NCI-H1417 treated with DMSO at 0.1 percent for 48 hours (cell line): ENCODE measurements around the gene RGS7.

Experiments
- DNase-seq: peaks from one replicate; lab custom pipeline; 2025; lab: John Stamatoyannopoulos, UW

Gene RGS7

DNA sequence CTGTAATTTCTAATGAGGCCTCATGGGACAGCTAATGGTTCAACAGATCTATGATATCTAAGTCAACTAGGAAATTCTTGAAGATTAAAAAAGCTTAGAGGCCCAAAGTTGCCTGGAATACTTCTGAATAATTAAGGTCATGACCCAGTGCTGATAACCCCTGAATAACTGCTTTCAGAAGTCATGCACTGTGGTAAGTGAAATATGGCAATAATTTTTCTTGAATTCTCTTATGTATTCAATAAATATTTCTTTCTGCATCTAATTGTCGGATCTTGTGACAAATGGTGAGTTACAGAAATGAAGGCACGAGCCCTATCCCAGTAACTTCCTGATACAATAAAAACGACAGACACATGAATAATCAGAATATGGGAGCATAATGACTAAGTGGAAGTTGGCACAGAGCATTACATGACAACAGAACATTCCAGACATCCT, 525.8 kb downstream of the RGS7 start:
- DNase-seq: no peak

DNA sequence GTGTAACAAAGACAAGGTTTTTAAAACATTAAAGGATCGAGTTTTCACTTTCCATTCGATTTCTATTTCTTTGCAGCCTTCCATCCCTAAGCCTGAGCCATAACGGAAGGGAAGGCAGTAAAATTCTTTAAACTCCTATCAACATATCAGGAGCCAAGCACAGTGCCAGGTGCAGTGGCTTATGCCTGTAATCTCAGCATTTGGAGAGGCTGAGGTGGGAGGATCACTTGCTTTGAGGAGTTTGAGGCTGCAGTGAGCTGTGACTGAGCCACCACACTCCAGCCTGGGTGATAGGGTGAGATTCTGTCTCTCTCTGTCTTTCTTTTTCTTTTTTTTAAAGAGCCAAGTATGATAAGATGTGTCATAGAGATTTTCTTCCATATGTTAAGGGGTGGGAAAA, 527.5 kb downstream of the RGS7 start:
- DNase-seq: no peak

DNA sequence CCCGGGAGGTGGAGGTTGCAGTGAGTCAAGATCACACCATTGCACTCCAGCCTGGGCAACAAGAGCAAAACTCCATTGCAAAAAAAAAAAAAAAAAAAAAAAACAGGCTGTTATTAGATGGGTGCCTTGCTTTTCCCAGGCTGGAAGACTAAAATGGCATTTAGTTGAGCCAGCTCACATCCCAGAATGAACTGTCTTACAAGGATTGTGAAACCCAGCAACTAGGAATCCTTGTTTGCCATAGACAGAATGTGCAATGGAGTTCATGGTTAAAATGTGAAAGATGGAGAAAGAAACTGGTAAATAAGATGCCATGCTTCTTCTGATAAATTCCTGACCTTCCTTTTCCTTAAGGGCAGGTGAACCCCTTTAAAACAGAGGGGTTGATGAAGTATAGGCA, 529.2 kb downstream of the RGS7 start:
- no peak for DNase-seq

DNA sequence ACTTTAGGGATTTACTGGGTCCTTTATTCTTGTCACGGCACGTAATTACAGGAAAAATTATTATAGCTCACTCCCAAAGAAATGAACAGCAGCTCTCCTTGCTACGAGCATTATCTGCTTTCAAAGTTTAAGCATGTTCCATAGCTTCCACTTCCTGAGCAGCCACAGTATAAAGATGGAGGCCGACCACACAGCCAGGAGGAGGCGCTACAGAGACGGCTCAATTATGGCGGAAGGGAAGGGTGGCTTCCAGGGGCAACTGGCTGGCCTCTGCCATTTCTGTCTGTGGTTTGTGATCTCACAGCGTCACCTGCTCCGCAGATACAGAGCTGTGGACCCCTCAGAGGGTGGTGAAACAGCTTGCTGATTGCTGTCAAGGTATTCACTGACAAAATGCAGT, 532.8 kb downstream of the RGS7 start:
- no peak for DNase-seq

DNA sequence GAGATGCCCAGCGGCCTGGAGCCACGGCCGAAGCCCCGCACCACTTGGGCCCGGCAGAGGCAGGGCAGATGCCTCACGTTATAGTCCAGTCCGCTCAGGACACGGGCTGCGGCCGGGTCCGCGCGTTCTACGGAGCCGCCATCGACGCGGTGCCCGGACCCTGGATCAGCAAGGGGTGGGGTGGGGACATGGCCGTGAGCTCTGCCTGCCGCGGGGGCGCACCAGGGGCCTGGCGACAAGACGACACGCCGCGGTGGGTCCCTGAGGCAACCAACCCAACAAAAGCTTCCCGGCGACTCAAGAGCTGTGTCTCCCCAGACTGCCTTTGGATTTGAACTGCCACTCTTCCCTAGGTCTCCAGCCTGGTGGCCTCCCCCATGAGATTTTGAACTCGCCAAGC, 533.6 kb downstream of the RGS7 start:
- DNase-seq: no peak

DNA sequence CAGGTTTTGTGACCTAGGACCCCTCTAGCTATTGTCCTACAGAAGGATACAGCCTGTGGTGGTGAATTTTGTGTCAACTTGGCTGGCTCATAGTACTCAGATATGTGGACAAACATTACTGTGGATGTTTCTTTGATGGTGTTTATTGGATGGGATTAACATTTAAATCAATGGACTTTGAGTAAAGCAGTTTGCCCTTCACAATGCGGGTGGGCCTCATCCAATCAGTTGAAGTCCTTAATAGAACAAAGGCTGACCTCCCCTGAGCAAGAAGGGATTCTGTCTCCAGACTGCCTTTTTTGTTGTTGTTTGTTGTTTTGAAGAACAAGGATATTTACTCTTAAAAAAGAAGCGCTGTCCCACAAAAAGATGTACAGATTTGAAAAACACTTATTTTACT, 535.1 kb downstream of the RGS7 start:
- no peak for DNase-seq

DNA sequence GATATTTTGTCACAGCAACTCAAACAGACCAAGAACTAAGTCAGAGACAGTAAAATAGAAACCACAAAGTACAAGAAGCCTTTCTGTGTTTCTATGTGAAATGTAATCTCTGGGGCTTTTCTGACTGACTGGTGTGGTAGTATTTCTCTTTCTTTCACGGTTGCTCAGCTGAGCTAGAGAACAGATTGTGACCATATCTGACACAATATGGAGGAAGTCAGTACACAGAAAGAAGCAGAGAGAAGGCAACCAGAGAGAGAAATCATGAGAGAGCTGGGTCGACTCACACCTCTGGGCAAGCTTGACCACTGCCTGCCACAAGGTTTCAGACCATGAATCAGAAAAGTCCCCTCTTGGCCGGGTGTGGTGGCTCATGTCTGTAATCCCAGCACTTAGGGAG, 536.2 kb downstream of the RGS7 start:
- no peak for DNase-seq

DNA sequence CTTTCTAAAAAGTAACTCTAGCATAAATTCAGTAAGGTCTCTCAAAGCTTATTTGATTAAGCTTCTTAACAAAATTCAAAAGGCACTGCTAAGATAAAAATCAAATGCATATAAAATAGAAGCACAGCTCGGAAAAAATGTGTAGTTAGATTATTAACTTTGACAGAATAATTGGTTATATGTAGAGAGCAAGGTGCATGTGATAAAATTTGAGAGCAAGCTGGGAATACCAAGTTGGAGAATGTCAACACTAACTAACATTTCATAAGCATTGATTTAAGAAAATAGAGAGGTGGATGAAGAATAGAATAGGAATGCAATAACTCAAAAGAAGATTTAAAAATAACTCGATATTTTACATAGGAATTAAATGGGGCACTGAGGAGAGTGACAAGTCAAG, 540.5 kb downstream of the RGS7 start:
- no peak for DNase-seq

DNA sequence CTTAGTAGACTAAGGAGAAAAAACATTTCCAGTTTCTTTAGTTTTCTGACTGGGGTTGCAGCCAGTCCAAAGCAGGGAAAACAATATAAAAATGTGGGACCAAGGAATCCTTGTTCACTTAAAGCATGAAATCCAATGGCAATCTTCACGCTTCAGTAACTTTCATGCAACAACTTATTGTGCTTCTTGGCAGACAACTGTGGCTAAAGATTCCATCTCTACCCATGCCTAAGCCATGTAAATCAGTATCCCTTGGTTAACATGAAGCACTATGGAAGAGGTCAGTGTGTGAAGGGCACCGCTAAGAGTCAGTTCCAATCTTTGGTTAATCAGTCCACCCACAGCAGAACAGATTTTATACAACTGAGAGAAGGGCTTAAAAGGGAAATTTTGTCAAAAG, 543.3 kb downstream of the RGS7 start:
- DNase-seq: no peak

DNA sequence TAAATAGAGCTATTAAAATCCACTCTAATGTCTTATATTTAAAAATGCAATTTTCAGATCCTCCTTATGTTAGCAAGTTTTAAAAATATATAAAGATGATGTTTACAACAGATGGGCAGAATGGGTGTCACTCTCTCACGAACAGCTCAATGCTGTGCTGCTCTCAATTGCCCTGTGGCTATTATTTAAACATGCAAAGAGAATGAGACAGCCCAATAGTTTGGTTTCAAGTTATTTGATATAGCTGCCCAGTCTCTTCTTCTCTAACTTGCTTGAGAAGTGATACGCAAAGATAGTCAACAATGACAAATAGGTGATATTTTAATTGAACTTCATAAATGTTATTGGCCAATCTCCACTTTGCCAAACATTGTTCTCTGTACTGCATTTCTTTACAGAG, 545.7 kb downstream of the RGS7 start:
- DNase-seq: no peak

DNA sequence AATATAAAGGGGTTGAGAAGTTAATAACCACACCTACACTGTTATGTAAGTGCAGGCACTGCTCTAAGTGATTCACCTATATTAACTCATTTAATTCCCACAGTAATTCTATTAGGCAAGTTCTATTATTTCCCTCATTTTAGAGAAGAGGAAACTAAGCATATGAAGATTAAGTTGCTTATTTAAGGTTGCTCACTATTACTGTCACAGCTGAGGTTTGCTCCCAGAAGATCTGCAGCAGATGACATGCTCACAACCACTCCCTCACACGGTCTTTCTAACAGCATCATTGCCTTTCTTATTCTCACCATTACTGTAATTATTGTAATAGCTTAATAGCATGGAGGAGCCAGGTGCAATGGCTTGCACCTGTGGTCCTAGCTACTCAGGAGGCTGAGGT, 548.6 kb downstream of the RGS7 start:
- no peak for DNase-seq

DNA sequence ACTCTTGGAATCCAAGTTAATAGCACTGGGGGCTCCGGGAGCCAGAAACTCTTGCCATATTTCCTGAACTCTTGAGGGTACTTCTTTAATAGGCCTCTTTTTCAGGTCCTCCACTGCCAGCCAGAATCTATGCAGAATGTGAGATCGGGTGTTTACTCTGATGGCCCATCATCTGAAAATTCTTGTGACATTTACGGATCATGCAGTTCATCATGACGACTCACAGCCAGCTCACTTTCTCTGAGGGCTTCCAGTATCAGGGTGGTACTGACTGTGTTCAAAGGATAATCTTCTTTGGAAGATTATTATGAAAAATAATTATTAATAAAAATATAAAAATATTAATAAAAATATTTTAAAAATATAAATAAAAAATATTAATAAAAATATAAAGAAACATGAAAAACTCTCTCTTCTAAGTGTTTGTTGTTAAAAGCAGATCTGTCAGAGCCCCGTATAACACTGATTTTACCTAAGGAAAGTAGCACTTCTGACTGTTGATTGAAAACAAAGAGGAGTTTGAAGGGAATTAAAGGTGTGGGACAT, 550.7 kb downstream of the RGS7 start:
- no peak for DNase-seq

DNA sequence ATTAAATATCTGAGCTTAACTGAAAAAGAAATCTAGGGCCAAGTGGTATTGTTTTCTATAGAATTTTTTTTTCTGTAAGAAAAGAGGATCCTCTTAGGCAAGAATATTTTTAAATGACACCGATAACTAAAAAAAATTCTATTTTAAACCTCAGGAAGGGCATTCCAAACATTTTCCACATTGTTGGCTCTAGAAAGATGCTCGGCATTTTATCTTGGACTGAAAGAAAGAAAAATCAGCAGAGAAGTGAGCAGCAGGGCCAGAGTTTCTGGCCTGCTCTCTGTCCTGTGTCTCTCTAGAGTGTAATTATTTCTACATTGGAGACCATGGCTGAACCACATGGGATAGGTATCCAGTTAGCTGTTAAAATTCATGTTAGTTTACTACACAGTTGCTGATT, 552.5 kb downstream of the RGS7 start:
- no peak for DNase-seq

DNA sequence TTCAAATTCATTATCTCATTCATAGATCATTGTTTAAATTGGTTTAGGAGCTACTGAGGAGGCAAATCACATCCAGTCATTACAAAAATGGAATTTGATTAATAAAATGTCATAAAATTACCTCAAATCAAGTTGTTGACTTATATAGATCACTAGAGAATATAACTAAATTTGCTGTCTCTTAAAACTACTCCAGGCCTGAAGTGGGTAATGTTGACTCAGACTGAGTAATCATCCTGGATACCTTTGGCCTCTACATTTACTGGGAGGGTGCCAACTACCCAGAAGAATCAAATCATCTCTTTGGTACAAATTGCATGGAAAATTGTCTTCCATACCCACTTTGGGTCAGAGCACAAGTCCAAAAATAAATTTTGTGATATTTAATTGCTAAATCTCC, 553.9 kb downstream of the RGS7 start:
- no peak for DNase-seq

DNA sequence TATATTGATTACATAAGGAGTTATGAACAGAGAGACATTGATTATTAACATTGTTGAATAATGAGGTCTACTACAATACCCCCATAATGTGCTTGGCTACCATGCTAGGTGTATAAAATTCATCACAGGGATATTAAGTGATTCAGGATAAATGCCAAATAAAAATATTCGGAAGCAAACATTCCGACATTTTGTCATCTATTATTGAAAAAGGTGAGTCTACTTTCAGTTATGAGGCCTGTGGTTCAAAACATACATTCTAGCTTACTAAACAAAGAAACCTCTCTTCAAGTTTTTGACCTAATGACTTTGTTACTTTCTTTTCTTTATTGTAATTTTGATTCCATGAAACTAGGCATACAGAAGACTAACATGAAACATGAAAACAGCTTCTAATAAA, 554.7 kb downstream of the RGS7 start:
- DNase-seq: no peak

DNA sequence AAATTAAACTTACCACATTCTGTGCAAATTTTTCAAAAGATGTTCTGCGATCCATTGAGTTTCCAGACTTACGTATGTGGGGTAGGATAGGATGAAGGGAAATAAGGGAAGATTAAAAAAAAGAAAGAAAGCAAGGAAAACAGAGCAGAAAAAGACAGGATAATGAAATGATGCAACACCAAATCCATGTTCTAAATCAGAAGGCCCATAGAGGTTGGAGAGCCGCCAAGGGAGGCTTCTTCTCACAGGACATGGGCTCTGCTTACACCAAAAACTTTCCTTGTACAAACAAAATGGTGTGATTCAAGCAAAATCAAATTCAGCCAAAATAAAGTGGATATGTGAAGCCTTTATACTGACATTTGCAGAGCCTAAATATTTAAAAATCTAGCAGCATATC, 555.6 kb downstream of the RGS7 start:
- no peak for DNase-seq

DNA sequence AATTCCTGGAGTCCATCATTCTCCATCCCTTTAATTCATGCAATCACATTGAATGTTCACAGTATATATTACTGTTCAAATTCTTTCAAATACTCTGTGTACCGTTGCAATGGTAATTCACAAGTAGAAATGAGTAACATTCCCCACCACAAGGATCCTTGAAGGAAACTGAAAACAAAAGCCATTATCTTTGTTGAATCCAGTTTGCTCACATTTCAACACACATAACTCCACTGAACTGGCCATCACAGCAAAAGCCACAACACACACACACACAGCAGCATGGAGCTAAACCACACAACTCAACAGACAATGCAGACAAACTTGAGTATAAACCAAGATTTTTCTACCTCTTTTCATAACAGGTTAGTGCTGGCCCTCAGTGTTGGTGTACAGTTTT, 556.7 kb downstream of the RGS7 start:
- DNase-seq: no peak

DNA sequence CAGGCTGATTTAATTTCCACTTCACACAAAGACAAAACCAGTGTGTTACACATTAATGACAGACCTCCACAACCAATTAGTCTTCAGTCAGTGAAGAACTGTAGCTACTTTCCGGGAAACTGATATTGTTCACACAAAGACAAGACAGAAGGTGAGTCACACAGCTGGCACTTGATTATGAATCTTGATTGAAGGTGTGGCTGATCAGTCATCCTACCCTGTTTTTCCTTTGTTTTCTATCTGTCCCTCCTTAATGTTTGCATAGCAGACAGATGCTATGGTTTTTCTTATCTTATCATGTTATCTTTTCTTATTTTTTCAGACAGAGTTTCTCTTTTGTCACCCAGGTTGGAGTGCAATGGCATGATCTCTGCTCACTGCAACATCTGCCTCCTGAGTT, 560.0 kb downstream of the RGS7 start:
- DNase-seq: no peak

DNA sequence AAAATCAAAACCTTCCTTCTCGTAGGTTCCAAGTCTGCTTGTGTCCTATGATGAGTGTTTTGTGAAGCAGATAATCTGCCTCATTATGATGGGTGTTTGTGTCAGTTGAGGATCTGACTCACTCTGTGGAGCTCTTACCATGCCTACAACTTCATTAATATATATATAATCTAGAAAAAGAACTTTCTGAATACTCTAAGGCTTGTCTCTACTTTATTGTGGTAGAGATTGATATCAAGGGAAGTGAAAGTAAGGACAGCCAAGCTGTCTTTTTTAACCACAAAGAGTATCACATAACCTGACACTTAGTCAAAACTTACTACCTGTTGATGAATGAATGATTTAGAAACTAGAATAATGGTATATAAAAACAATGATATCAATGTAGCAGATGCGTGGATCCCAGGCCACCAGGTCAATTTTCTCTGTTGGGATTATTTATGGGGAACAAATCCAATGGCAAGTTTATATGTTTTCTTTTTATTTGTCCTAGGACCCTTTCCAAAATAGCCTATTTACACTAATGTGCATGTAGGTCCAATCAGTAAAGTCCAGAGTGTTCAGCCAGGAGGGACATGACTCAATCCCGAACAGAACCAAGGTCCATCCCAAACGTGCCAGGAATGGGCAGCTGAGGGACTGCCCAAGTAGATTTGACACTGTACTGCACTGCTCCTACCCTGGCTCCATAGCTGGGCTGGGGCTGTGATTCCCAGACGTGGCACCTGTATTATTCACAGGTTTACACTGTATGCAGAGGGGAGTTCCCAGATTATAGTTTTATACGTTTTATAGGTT, 562.8 kb downstream of the RGS7 start:
- DNase-seq: no peak

DNA sequence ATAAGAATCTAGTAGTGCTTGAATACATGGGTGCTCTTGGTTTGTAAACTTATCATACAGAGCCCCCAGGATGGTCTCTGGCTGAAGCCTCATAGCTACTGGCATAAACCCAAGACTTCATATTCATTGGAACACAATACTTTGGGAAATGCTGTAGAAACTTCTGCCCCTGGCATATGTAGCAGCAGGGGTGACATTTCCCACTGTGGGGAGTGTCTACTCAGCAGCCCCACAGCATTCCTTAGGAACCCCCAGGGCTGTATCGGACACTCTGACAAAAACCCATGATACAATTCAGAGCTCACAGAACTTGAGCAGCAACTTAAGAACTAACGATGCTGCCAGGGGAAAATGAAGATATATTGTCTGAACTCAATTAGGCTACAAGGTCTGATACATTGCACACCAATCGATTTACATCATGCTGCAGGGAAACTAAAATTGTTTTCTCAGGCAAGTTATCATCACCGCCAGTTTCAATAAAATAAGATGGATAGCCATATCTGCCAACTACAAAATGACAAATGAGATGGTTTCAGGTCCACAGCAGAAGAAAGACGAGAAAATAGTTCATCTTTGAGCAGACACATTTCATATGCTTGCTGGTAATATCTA, 564.0 kb downstream of the RGS7 start:
- no peak for DNase-seq

DNA sequence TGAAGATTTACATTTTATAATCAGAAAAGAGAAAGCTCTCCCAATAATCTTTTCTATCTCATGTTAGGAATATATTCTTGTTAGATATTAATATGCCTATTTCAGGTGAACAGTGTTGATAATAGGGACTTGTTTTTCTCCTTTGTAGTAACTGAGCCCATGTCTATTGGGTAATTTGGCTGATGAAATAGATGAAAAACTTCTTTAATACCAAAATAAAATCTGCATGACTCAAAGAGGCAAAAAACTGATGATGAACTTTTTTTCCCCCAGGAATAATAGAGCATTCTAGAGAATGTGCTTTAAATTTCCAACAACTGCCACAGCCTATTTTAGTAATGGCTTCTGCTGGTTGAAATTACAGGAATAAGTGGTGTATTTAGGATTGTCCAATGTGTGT, 566.1 kb downstream of the RGS7 start:
- DNase-seq: no peak

DNA sequence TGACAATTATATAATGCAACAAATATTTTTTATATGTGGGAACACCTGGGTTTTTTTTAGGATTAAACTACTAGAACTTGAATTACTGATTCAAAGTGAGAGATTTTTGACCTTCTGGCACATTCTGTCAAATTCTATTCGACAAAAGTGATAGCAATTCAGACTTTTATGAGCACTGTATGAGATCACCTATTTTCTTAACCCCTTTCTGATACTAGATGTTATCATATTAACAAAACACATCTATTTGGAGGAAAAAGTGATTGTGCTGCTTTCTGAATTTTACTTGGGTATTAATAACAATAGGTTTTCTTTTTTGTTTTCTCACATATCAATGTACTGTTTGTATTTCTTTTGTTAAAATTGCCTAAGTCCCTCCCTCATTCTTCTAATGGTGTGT, 570.1 kb downstream of the RGS7 start:
- no peak for DNase-seq

DNA sequence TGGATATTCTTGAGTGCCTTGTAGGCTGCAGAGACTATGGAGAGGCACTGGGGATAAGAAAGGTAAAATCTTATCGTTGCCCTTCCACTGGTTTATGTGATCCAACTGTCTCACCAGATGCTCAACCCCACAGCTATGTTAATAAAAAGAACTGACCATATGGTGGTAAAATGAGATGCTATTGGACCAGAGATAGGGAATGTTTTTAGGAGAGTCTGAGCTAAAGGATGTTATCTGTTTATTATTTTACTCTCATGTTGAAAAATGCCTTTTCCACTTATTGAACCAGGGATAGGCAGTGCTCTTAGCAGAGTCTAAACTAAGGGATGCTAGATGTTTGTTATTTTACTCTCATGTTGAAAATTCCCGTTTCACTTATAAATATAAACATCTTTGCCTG, 572.2 kb downstream of the RGS7 start:
- DNase-seq: no peak

DNA sequence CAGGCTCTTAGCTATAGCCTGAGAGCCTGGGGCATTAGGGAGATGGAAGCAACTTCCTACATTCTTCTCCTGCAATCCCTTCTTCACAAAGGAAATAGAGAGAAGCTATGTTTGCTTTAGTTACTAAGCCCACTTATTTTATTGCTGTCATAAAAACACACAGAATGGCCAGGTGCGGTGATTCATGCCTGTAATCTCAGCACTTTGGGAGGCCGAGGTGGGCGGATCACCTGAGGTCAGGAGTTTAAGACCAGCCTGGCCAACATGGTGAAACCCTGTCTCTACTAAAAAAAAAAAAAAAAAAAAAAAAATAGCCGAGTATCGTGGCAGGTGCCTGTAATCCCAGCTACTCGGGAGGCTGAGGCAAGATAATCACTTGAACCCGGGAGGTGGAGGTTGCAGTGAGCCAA, 573.3 kb downstream of the RGS7 start:
- peak; percentile 9 for DNase-seq
